ES-I3 (cell line): Measurements from ENCODE around the gene TSPYL2.

ENCODE experiments used
- H3K36me3 ChIP-seq: 2 replicates; pipeline ENCODE4 v1.6.1; 2013; ENCODE audit warnings: mild to moderate bottlenecking, low read length, control low read depth, moderate library complexity; ENCODE audit not compliant: insufficient read depth
- H3K4me1 ChIP-seq: 2 replicates; pipeline ENCODE4 v1.6.1; 2013; ENCODE audit warnings: mild to moderate bottlenecking, control low read depth, low read length; ENCODE audit not compliant: insufficient read depth
- H3K9ac ChIP-seq: 2 replicates; pipeline ENCODE4 v1.6.1; 2013; ENCODE audit warnings: low read depth, mild to moderate bottlenecking, low read length, moderate library complexity
- H3K9me3 ChIP-seq: 2 replicates; pipeline ENCODE4 v1.6.1; 2013; ENCODE audit warnings: mild to moderate bottlenecking, low read length, moderate library complexity; ENCODE audit not compliant: control insufficient read depth, insufficient read depth

Gene TSPYL2

GRCh38 chrX:53087388-53087831, 5.2 kb downstream of the TSPYL2 start:
- Histone ChIP-seq H3K9me3 (no peaks in the 10 kb centered on the region), H3K36me3 (peaks cover 6% of the 10 kb centered on the region; the same call in 1 of the 2 replicates)

GRCh38 chrX:53088136-53088974, 6.2 kb downstream of the TSPYL2 start:
- H3K36me3 ChIP-seq = peaks cover 6% of the 10 kb centered on the region; the same call in 1 of the 2 replicates
- peaks cover 7% of the 10 kb centered on the region for H3K4me1 ChIP-seq
- H3K9ac ChIP-seq = peak overlapping the region; percentile 85
- no peaks in the 10 kb centered on the region for H3K9me3 ChIP-seq

More at GRCh38 chrX:53087388-53087831, 5.2 kb downstream of the TSPYL2 start:
- Histone ChIP-seq H3K9ac (no peak overlapping the region), H3K4me1 (peaks cover 7% of the 10 kb centered on the region; the same call in 1 of the 2 replicates)

- H3K4me1 ChIP-seq = peaks cover 7% of the 10 kb centered on the region
- peaks cover 6% of the 10 kb centered on the region; the same call in 1 of the 2 replicates for H3K36me3 ChIP-seq
- H3K9me3 ChIP-seq = no peaks in the 10 kb centered on the region
- peak overlapping the region; percentile 85 for H3K9ac ChIP-seq
These were observed 7.2 kb downstream of the TSPYL2 start for GRCh38 chrX:53089224-53089842.

- Histone ChIP-seq H3K9ac (no peak overlapping the region), H3K4me1 (peaks cover 7% of the 10 kb centered on the region), H3K36me3 (peaks cover 5% of the 10 kb centered on the region; the same call in 1 of the 2 replicates), H3K9me3 (no peaks in the 10 kb centered on the region)
These were observed 7.8 kb downstream of the TSPYL2 start for GRCh38 chrX:53089925-53090324.

- H3K36me3 ChIP-seq = no peaks in the 10 kb centered on the region
- H3K9me3 ChIP-seq = no peaks in the 10 kb centered on the region
These were observed 9.2 kb downstream of the TSPYL2 start for GRCh38 chrX:53091354-53091753.

GRCh38 chrX:53093177-53093655, 11.0 kb downstream of the TSPYL2 start:
- peak overlapping the region; percentile 80 for H3K9ac ChIP-seq
- no peaks in the 10 kb centered on the region; the same call in 1 of the 2 replicates for H3K4me1 ChIP-seq
- H3K36me3 ChIP-seq = no peaks in the 10 kb centered on the region
- H3K9me3 ChIP-seq = no peaks in the 10 kb centered on the region

More at GRCh38 chrX:53091354-53091753, 9.2 kb downstream of the TSPYL2 start:
- H3K4me1 ChIP-seq = peaks cover 7% of the 10 kb centered on the region
- no peak overlapping the region for H3K9ac ChIP-seq

GRCh38 chrX:53093748-53094581, 11.8 kb downstream of the TSPYL2 start, which contains the start of gene KANTR:
Gene KANTR, plus strand, starts transcription at chrX:53094142. Its CDS starts 30,131 bp downstream, at chrX:53124273.
- H3K9me3 ChIP-seq = no peaks in the 10 kb centered on the region
- no peaks in the 10 kb centered on the region; the same call in 1 of the 2 replicates for H3K4me1 ChIP-seq
- H3K36me3 ChIP-seq = no peaks in the 10 kb centered on the region
- peak within 1 kb of the TSS; percentile 80 for H3K9ac ChIP-seq

GRCh38 chrX:53094582-53094905, 12.4 kb downstream of the TSPYL2 start:
- H3K9me3 ChIP-seq = no peaks in the 10 kb centered on the region
- no peaks in the 10 kb centered on the region; the same call in 1 of the 2 replicates for H3K4me1 ChIP-seq
- peak overlapping the region; percentile 80 for H3K9ac ChIP-seq
- H3K36me3 ChIP-seq = no peaks in the 10 kb centered on the region

GRCh38 chrX:53095796-53096195, 13.6 kb downstream of the TSPYL2 start:
- H3K9me3 ChIP-seq = no peaks in the 10 kb centered on the region

GRCh38 chrX:53114864-53115549, 32.8 kb downstream of the TSPYL2 start:
- H3K9me3 ChIP-seq = no peaks in the 10 kb centered on the region
- no peaks in the 10 kb centered on the region for H3K36me3 ChIP-seq
- H3K9ac ChIP-seq = no peak overlapping the region
- H3K4me1 ChIP-seq = no peaks in the 10 kb centered on the region

More at GRCh38 chrX:53095796-53096195, 13.6 kb downstream of the TSPYL2 start:
- Histone ChIP-seq H3K4me1 (no peaks in the 10 kb centered on the region; the same call in 1 of the 2 replicates), H3K9ac (no peak overlapping the region), H3K36me3 (no peaks in the 10 kb centered on the region)

GRCh38 chrX:53115550-53115874, 33.3 kb downstream of the TSPYL2 start:
- Histone ChIP-seq H3K9me3 (no peaks in the 10 kb centered on the region), H3K36me3 (no peaks in the 10 kb centered on the region), H3K4me1 (no peaks in the 10 kb centered on the region), H3K9ac (no peak overlapping the region)

GRCh38 chrX:53116101-53116500, 33.9 kb downstream of the TSPYL2 start:
- no peak overlapping the region for H3K9ac ChIP-seq
- H3K36me3 ChIP-seq = no peaks in the 10 kb centered on the region
- no peaks in the 10 kb centered on the region for H3K9me3 ChIP-seq
- H3K4me1 ChIP-seq = no peaks in the 10 kb centered on the region

- Histone ChIP-seq H3K36me3 (no peaks in the 10 kb centered on the region), H3K4me1 (no peaks in the 10 kb centered on the region), H3K9ac (no peak overlapping the region), H3K9me3 (no peaks in the 10 kb centered on the region; the same call in 1 of the 2 replicates)
These were observed 39.8 kb downstream of the TSPYL2 start for GRCh38 chrX:53122013-53122412.
